AG04450 (cell line): ENCODE measurements around the gene UNKL. TPM values are rescaled to one million over a fixed set of nuclear protein-coding genes. Genes with fewer than 3 reads are reported as not detected.

Source experiments
- CTCF ChIA-PET: fragments of 300-600, 350-600 bp; formaldehyde crosslinking; extraction: SDS; loops from one replicate; lab custom pipeline; 2022; ENCODE audit warnings: antibody characterized with exemption, inconsistent platforms; lab: Charles Lee
- POLR2A ChIA-PET: fragments of 350-600 bp; formaldehyde crosslinking; extraction: SDS; loops from one replicate; lab custom pipeline; 2021; ENCODE audit warnings: antibody characterized with exemption, inconsistent platforms; lab: Yijun Ruan, JAX
- DNase-seq: peaks from one replicate; pipeline ENCODE4 v3.0.0-alpha.2; 2011; ENCODE audit warnings: low read depth, low spot score
- H3K27ac ChIP-seq: one replicate; pipeline ENCODE4 v1.5.1; 2012; ENCODE audit warnings: low read depth, low read length, control low read depth
- H3K27me3 ChIP-seq: one replicate; pipeline ENCODE4 v1.6.0; 2012; ENCODE audit warnings: low read length; ENCODE audit not compliant: control insufficient read depth, insufficient read depth
- H3K4me3 ChIP-seq: 2 replicates; pipeline ENCODE4 v1.5.1; 2011; ENCODE audit warnings: mild to moderate bottlenecking, low read depth, low read length, control low read depth
- H3K9me3 ChIP-seq: 2 replicates; pipeline ENCODE4 v1.5.1; 2012; ENCODE audit warnings: low read length; ENCODE audit not compliant: control insufficient read depth, insufficient read depth
- polyA plus RNA-seq: library from polyadenylated mRNA; depleted of rRNA; stranded (reverse); fragments of >200 nt; gene quantifications from 2 replicates; pipeline ENCODE4 v1.2.3, GENCODE V29; 2011
- TF ChIP-seq, protein P1 (sequence below): IDR thresholded peaks from 2 replicates; pipeline ENCODE4 v1.5.1; 2011; ENCODE audit warnings: low read depth, low read length, control low read depth, inconsistent platforms

The UNKL gene
- polyA plus RNA-seq, 1 experiment, result 7.6 TPM

- DNase-seq, result no peak
- POLR2A ChIA-PET, result interaction anchor here (0.6 kb wide), 1 partner anchor 11 kb away, joined by 3 read pairs; no protein-coding TSS in a partner anchor
- H3K9me3 ChIP-seq, result peaks cover 8% of the 10 kb centered on the region
- no peak overlapping the region for H3K4me3 ChIP-seq
- TF ChIP-seq, protein P1, sequence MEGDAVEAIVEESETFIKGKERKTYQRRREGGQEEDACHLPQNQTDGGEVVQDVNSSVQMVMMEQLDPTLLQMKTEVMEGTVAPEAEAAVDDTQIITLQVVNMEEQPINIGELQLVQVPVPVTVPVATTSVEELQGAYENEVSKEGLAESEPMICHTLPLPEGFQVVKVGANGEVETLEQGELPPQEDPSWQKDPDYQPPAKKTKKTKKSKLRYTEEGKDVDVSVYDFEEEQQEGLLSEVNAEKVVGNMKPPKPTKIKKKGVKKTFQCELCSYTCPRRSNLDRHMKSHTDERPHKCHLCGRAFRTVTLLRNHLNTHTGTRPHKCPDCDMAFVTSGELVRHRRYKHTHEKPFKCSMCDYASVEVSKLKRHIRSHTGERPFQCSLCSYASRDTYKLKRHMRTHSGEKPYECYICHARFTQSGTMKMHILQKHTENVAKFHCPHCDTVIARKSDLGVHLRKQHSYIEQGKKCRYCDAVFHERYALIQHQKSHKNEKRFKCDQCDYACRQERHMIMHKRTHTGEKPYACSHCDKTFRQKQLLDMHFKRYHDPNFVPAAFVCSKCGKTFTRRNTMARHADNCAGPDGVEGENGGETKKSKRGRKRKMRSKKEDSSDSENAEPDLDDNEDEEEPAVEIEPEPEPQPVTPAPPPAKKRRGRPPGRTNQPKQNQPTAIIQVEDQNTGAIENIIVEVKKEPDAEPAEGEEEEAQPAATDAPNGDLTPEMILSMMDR, result no peak
- peaks cover 17% of the 10 kb centered on the region for H3K27me3 ChIP-seq
- CTCF ChIA-PET, result interaction anchor here (0.6 kb wide), 2 partner anchors 111 to 137 kb away, joined by 3 to 5 read pairs; no protein-coding TSS in a partner anchor
- no peak overlapping the region for H3K27ac ChIP-seq
Observed at GRCh38 chr16:1326946-1327618, 87.4 kb downstream of the UNKL start.

GRCh38 chr16:1326391-1326790 is 88.1 kb downstream of the UNKL start:
- Histone ChIP-seq H3K9me3 (peaks cover 8% of the 10 kb centered on the region), H3K4me3 (no peak overlapping the region), H3K27me3 (peaks cover 11% of the 10 kb centered on the region), H3K27ac (no peak overlapping the region)
- TF ChIP-seq, protein P1, result no peak
- no peak for DNase-seq
- ChIA-PET CTCF (interaction anchor here (0.6 kb wide), 2 partner anchors 112 to 137 kb away, joined by 3 to 5 read pairs; no protein-coding TSS in a partner anchor), POLR2A (interaction anchor here (0.6 kb wide), 1 partner anchor 11 kb away, joined by 3 read pairs; no protein-coding TSS in a partner anchor)

- POLR2A ChIA-PET, result no interaction called here
- H3K9me3 ChIP-seq, result peaks cover 8% of the 10 kb centered on the region
- DNase-seq, result no peak
- no peak overlapping the region for H3K4me3 ChIP-seq
- TF ChIP-seq, protein P1, result no peak
- H3K27ac ChIP-seq, result no peak overlapping the region
- CTCF ChIA-PET, result no interaction called here
- peaks cover 7% of the 10 kb centered on the region for H3K27me3 ChIP-seq
Observed at GRCh38 chr16:1325673-1326371, 88.7 kb downstream of the UNKL start.

GRCh38 chr16:1325261-1325660 is 89.2 kb downstream of the UNKL start:
- H3K9me3 ChIP-seq, result peaks cover 4% of the 10 kb centered on the region
- H3K4me3 ChIP-seq, result no peak overlapping the region
- CTCF ChIA-PET, result no interaction called here
- DNase-seq, result no peak
- peaks cover 3% of the 10 kb centered on the region for H3K27me3 ChIP-seq
- TF ChIP-seq, protein P1, result no peak
- POLR2A ChIA-PET, result no interaction called here
- no peak overlapping the region for H3K27ac ChIP-seq

DNA sequence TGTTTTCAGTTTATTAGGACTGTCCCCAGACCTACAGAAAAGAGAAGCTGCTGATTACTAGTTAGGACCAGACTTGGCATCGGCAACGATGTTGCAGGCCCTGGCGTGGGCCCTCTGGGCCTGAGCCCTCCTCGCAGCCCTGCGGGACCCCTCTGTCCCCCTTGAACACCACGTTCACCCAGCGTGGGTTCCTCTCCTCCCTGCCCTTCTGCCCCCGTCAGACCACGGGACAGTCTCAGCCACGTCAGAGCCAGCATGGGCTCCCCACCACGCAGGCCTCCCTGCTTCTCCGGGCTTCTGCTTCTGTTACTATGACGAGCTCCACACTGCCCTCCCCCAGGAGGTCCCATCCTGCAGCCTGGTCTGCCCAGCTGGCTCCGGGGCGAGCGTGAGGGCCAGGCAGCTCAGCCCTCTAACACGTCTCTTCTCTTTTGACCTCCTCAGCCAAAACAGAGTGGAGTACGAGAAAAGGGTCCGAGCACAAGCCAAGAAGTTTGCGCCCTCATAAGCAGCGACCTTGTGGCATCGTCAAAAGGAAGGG is 90.1 kb downstream of the UNKL start:
- TF ChIP-seq, protein P1, result no peak
- no peaks in the 10 kb centered on the region for H3K27me3 ChIP-seq
- CTCF ChIA-PET, result no interaction called here
- no peaks in the 10 kb centered on the region; the same call in 1 of the 2 replicates for H3K9me3 ChIP-seq
- no peak overlapping the region for H3K4me3 ChIP-seq
- DNase-seq, result no peak
- H3K27ac ChIP-seq, result no peak overlapping the region
- POLR2A ChIA-PET, result no interaction called here
